CD14-positive monocyte (primary cell): ENCODE data around the gene OVCH1. TPM values are rescaled to one million over a fixed set of nuclear protein-coding genes. Genes with fewer than 3 reads are reported as not detected.

Source experiments
- DNase-seq, 3 donors: peaks; one replicate each; pipeline ENCODE4 v3.0.0-alpha.2; 2011 to 2022
- H2AFZ ChIP-seq: 2 replicates; pipeline ENCODE4 v1.6.0; 2012; ENCODE audit warnings: mild to moderate bottlenecking, low read depth, low read length, inconsistent platforms; ENCODE audit not compliant: insufficient read depth, poor library complexity, severe bottlenecking
- H3K27ac ChIP-seq, 2 donors: 1 replicate in 1 of 2; 2 replicates in 1 of 2; pipeline ENCODE4 v1.5.1; 2012 to 2013; ENCODE audit warnings: low read length in 2 of 2, control low read depth in 1 of 2, inconsistent platforms in 1 of 2, low read depth in 1 of 2, mild to moderate bottlenecking in 1 of 2
- H3K27me3 ChIP-seq, 2 donors: one replicate each; pipeline versions ENCODE4 v1.6.0 to v1.6.1; 2011 to 2013; ENCODE audit warnings: low read length in 2 of 2; ENCODE audit not compliant: control insufficient read depth in 2 of 2, insufficient read depth in 2 of 2
- H3K36me3 ChIP-seq, 2 donors: replicated peaks in 1 of 2; 1 replicate in 1 of 2; 2 replicates in 1 of 2; pipeline versions ENCODE4 v1.5.1 to v1.6.1; 2012 to 2013; ENCODE audit warnings: low read length in 2 of 2, control low read depth in 1 of 2, inconsistent platforms in 1 of 2, mild to moderate bottlenecking in 1 of 2; ENCODE audit not compliant: insufficient read depth in 2 of 2, control insufficient read depth in 1 of 2
- H3K4me1 ChIP-seq, 2 donors: 1 replicate in 1 of 2; 2 replicates in 1 of 2; pipeline versions ENCODE4 v1.5.1 to v1.6.1; 2012 to 2013; ENCODE audit warnings: low read length in 2 of 2, control low read depth in 1 of 2, inconsistent platforms in 1 of 2, mild to moderate bottlenecking in 1 of 2, moderate library complexity in 1 of 2; ENCODE audit not compliant: insufficient read depth in 2 of 2, control insufficient read depth in 1 of 2
- H3K4me2 ChIP-seq: replicated peaks from 2 replicates; pipeline ENCODE3; 2012; ENCODE audit warnings: low read length, moderate library complexity, mild to moderate bottlenecking; ENCODE audit not compliant: poor library complexity, severe bottlenecking; ENCODE audit errors: extremely low read depth
- H3K4me3 ChIP-seq, 3 experiments: fragments of 200-600 bp in 1 of 3; sonication (generic) in 1 of 3; replicated peaks in 1 of 3; 1 replicate in 2 of 3; 2 replicates in 1 of 3; pipeline ENCODE4 v1.5.1; 2011 to 2013; ENCODE audit warnings: low read length in 3 of 3, mild to moderate bottlenecking in 3 of 3, control low read depth in 2 of 3, low read depth in 2 of 3, inconsistent platforms in 1 of 3, moderate library complexity in 1 of 3
- H3K79me2 ChIP-seq: 2 replicates; pipeline ENCODE4 v1.6.0; 2012; ENCODE audit warnings: mild to moderate bottlenecking, control low read depth, inconsistent platforms, low read length, moderate library complexity; ENCODE audit not compliant: insufficient read depth
- H3K9ac ChIP-seq: 2 replicates; pipeline ENCODE4 v1.6.0; 2017; ENCODE audit warnings: low read length, mild to moderate bottlenecking; ENCODE audit not compliant: insufficient read depth, poor library complexity, severe bottlenecking
- H3K9me3 ChIP-seq, 2 donors: replicated peaks in 1 of 2; 1 replicate in 1 of 2; 2 replicates in 1 of 2; pipeline versions ENCODE4 v1.5.1 to v1.6.1; 2012 to 2013; ENCODE audit warnings: low read length in 2 of 2, control low read depth in 1 of 2; ENCODE audit not compliant: control insufficient read depth in 1 of 2, insufficient read depth in 1 of 2
- H4K20me1 ChIP-seq: 2 replicates; pipeline ENCODE4 v1.6.0; 2012; ENCODE audit warnings: mild to moderate bottlenecking, low read length, control low read depth, moderate library complexity; ENCODE audit not compliant: insufficient read depth
- H3K27ac Mint-ChIP-seq, 7 donors: one replicate each; pipeline ENCODE4 v1.8.0; 2020; ENCODE audit warnings: mild to moderate bottlenecking in 7 of 7, mixed read lengths in 7 of 7, moderate library complexity in 6 of 7, inconsistent platforms in 2 of 7
- H3K27me3 Mint-ChIP-seq, 3 donors: one replicate each; pipeline ENCODE4 v1.8.0; 2021 to 2022; ENCODE audit warnings: low read depth in 3 of 3, mild to moderate bottlenecking in 3 of 3, mixed read lengths in 3 of 3, moderate library complexity in 3 of 3, inconsistent platforms in 1 of 3
- H3K36me3 Mint-ChIP-seq, 2 donors: one replicate each; pipeline ENCODE4 v1.8.0; 2020; ENCODE audit warnings: mixed read lengths in 2 of 2, inconsistent platforms in 1 of 2, mild to moderate bottlenecking in 1 of 2
- H3K4me1 Mint-ChIP-seq: one replicate; pipeline ENCODE4 v1.8.0; 2020; ENCODE audit warnings: mild to moderate bottlenecking, mixed read lengths
- H3K4me3 Mint-ChIP-seq, 2 donors: one replicate each; pipeline ENCODE4 v1.8.0; 2020; ENCODE audit warnings: mild to moderate bottlenecking in 2 of 2, mixed read lengths in 2 of 2, moderate library complexity in 1 of 2
- H3K9me3 Mint-ChIP-seq, 7 donors: one replicate each; pipeline ENCODE4 v1.8.0; 2020 to 2022; ENCODE audit warnings: mixed read lengths in 7 of 7, mild to moderate bottlenecking in 6 of 7, moderate library complexity in 6 of 7, inconsistent platforms in 2 of 7
- CTCF ChIP-seq: fragments of 200-600 bp; IDR thresholded peaks from one replicate; pipeline ENCODE4 v1.8.0; 2022; ENCODE audit warnings: antibody characterized with exemption, mild to moderate bottlenecking
- WGBS: methylation state at CpG from one replicate; pipeline ENCODE4 v1.1.5; 2013; ENCODE audit warnings: missing lambda C conversion rate; ENCODE audit not compliant: insufficient coverage; 5-methylcytosine and 5-hydroxymethylcytosine counted together
- intact Hi-C, 2 donors: fragments of 100-400 bp; cut with micrococcal nuclease; formaldehyde crosslinking; loops; one replicate each; pipeline versions ENCODE4 v1.15.0 to v1.15.1; 2023
- polyA plus RNA-seq, 3 donors: library from polyadenylated mRNA; depleted of rRNA in 1 of 3; unstranded in 2 of 3; stranded (reverse) in 1 of 3; fragments of 300-500 nt in 2 of 3; fragments of >200 nt in 1 of 3; fragmentation: Illumina TruSeq in 2 of 3; gene quantifications; 1 replicate in 2 of 3; 2 replicates in 1 of 3; pipeline ENCODE4 v1.2.3, GENCODE V29; 2012 to 2021

OVCH1 gene
- polyA plus RNA-seq, 3 donors, result 0.03 TPM; not detected in 2

- Histone ChIP-seq H3K4me1 (no peaks in the 10 kb centered on the region), H3K4me3 (no peak overlapping the region), H3K27ac (no peak overlapping the region), H3K36me3 (no peaks in the 10 kb centered on the region), H3K79me2 (no peaks in the 10 kb centered on the region), H3K9ac (no peak overlapping the region), H3K9me3 (no peaks in the 10 kb centered on the region), H3K27me3 (no peaks in the 10 kb centered on the region), H2AFZ (no peak overlapping the region), H4K20me1 (no peaks in the 10 kb centered on the region), H3K4me2 (no peak overlapping the region)
- H3K27ac Mint-ChIP-seq, result no peak overlapping the region
- no peak overlapping the region for H3K4me3 Mint-ChIP-seq
- TF ChIP-seq CTCF, result no peak
- no peaks in the 10 kb centered on the region for H3K9me3 Mint-ChIP-seq
- H3K4me1 Mint-ChIP-seq, result no peaks in the 10 kb centered on the region
- DNase-seq, result no peak
- peaks cover 0 to 33% of the 10 kb centered on the region in 2 donors for H3K36me3 Mint-ChIP-seq
- intact Hi-C loops, result no loop called here
- H3K27me3 Mint-ChIP-seq, result peaks cover 2 to 10% (median 3%) of the 10 kb centered on the region in 3 donors
- WGBS, result 93% methylated on average over 2 of the region's 2 CpGs
These were observed 20.9 kb upstream of the OVCH1 start for GRCh38 chr12:29518407-29518806.

DNA sequence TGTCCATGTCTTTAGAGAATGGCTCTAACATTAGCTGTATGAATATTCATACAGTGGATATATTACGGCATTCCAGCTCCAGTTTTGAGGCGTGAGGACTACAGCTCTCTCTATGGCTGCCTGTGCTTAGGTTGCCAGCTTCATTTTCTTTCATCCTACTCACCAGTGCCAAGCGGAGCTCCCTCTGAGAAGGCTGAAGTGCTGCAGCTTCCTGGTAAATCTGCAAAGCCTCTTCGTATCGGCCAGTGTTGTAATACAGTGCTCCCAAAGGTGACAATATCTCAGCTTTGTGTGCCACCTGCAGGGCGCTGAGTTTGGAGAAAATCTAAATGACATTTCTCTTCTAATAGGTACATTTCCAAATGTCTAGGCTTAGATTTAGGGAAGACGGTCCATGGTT lies 19.8 kb upstream of the OVCH1 start:
- no peaks in the 10 kb centered on the region for H4K20me1 ChIP-seq
- no peaks in the 10 kb centered on the region for H3K4me1 ChIP-seq
- no peaks in the 10 kb centered on the region for H3K36me3 ChIP-seq
- DNase-seq, result no peak
- Mint-ChIP-seq H3K27ac (peak overlapping the region in 1 of 7 donors; percentile 20), H3K4me3 (no peak overlapping the region), H3K9me3 (no peaks in the 10 kb centered on the region), H3K36me3 (peaks cover 0 to 36% of the 10 kb centered on the region in 2 donors), H3K4me1 (no peaks in the 10 kb centered on the region), H3K27me3 (peaks cover 2 to 10% (median 3%) of the 10 kb centered on the region in 3 donors)
- H3K79me2 ChIP-seq, result no peaks in the 10 kb centered on the region
- H2AFZ ChIP-seq, result no peak overlapping the region
- 74% methylated on average over 3 of the region's 7 CpGs for WGBS
- H3K4me3 ChIP-seq, result no peak overlapping the region
- no peak overlapping the region for H3K9ac ChIP-seq
- intact Hi-C loops, result no loop called here
- TF ChIP-seq CTCF, result no peak
- no peaks in the 10 kb centered on the region for H3K9me3 ChIP-seq
- no peaks in the 10 kb centered on the region for H3K27me3 ChIP-seq
- H3K4me2 ChIP-seq, result no peak overlapping the region
- H3K27ac ChIP-seq, result no peak overlapping the region
